ENCODE results near the gene IPP.
"Not testable (repeated sequence)": the region's sequence is repeated elsewhere in the genome, so short reads cannot be mapped to it uniquely, and the experiment has no call there.

IPP gene

GRCh38 chr1:45694823-45695222 is 55.6 kb downstream of the IPP start:
- TF ChIP-seq CTCF (IDR thresholded peaks at IDR 0.05; ENCODE audit: borderline replicate concordance, control extremely low read depth, extremely low read depth, insufficient read depth, missing control alignments) = no peak
- in situ Hi-C loops (cut with MboI; ENCODE audit: low sequenced_read_pairs, unreplicated experiment) = no loop called here

GRCh38 chr1:45693811-45694210 is 56.6 kb downstream of the IPP start:
- in situ Hi-C loops (cut with MboI; ENCODE audit: low sequenced_read_pairs, unreplicated experiment); DNase-seq (ENCODE audit: low spot score): not testable (repeated sequence)

More at GRCh38 chr1:45694823-45695222, 55.6 kb downstream of the IPP start:
- DNase-seq (ENCODE audit: low spot score) = no peak

GRCh38 chr1:45687754-45688740 is 62.4 kb downstream of the IPP start, which contains the start of gene TMEM69:
TMEM69 (plus strand) TSS chr1:45688181; CDS start chr1:45691069, 2,888 bp downstream.
- in situ Hi-C loops (cut with MboI; ENCODE audit: low sequenced_read_pairs, unreplicated experiment) = no loop called here
- no peak for TF ChIP-seq CTCF (IDR thresholded peaks at IDR 0.05; ENCODE audit: borderline replicate concordance, control extremely low read depth, extremely low read depth, insufficient read depth, missing control alignments)
- peak; percentile 79 for DNase-seq (ENCODE audit: low spot score)

- in situ Hi-C loops (cut with MboI; ENCODE audit: low sequenced_read_pairs, unreplicated experiment) = no loop called here
- no peak for TF ChIP-seq CTCF (IDR thresholded peaks at IDR 0.05; ENCODE audit: borderline replicate concordance, control extremely low read depth, extremely low read depth, insufficient read depth, missing control alignments)
- peak; percentile 93 for DNase-seq (ENCODE audit: low spot score)
These were observed 63.3 kb downstream of the IPP start for GRCh38 chr1:45687014-45687753.

- DNase-seq (ENCODE audit: low spot score) = peak; percentile 99
- no peak for TF ChIP-seq CTCF (IDR thresholded peaks at IDR 0.05; ENCODE audit: borderline replicate concordance, control extremely low read depth, extremely low read depth, insufficient read depth, missing control alignments)
- in situ Hi-C loops (cut with MboI; ENCODE audit: low sequenced_read_pairs, unreplicated experiment) = no loop called here
These were observed 64.0 kb downstream of the IPP start, which contains the start of gene GPBP1L1 for GRCh38 chr1:45686288-45687013. GPBP1L1 (minus strand) TSS chr1:45686533; CDS start chr1:45659087, 27,446 bp downstream.

- in situ Hi-C loops (cut with MboI; ENCODE audit: low sequenced_read_pairs, unreplicated experiment) = no loop called here
- peak; percentile 40 for DNase-seq (ENCODE audit: low spot score)
- no peak for TF ChIP-seq CTCF (IDR thresholded peaks at IDR 0.05; ENCODE audit: borderline replicate concordance, control extremely low read depth, extremely low read depth, insufficient read depth, missing control alignments)
These were observed 64.5 kb downstream of the IPP start for GRCh38 chr1:45686015-45686287.
